Neuronal stem cell (in vitro differentiated cells): ENCODE data around the gene ZKSCAN1.
"Not testable (repeated sequence)": the region's sequence is repeated elsewhere in the genome, so short reads cannot be mapped to it uniquely, and the experiment has no call there.

ENCODE experiments used
- DNase-seq: peaks from one replicate; pipeline ENCODE4 v3.0.0-alpha.2; 2013; ENCODE audit warnings: low spot score
- H2AFZ ChIP-seq: one replicate; pipeline ENCODE4 v1.6.1; 2013; ENCODE audit warnings: mild to moderate bottlenecking, low read length, inconsistent platforms
- H2AK5ac ChIP-seq: 2 replicates; pipeline ENCODE4 v1.6.1; 2013; ENCODE audit warnings: low read depth, mild to moderate bottlenecking, inconsistent platforms, low read length, moderate library complexity, mixed read lengths
- H2BK120ac ChIP-seq: 2 replicates; pipeline ENCODE4 v1.6.1; 2013; ENCODE audit warnings: low read depth, mild to moderate bottlenecking, inconsistent platforms, low read length, moderate library complexity, mixed read lengths
- H2BK12ac ChIP-seq: one replicate; pipeline ENCODE4 v1.6.1; 2013; ENCODE audit warnings: low read length, inconsistent platforms
- H2BK15ac ChIP-seq: 2 replicates; pipeline ENCODE4 v1.6.1; 2013; ENCODE audit warnings: mild to moderate bottlenecking, low read length, inconsistent platforms, mixed read lengths
- H2BK5ac ChIP-seq: one replicate; pipeline ENCODE4 v1.6.1; 2013; ENCODE audit warnings: inconsistent platforms, mild to moderate bottlenecking, low read length, moderate library complexity
- H3K14ac ChIP-seq: one replicate; pipeline ENCODE4 v1.6.1; 2013; ENCODE audit warnings: low read length, inconsistent platforms
- H3K18ac ChIP-seq: 2 replicates; pipeline ENCODE4 v1.6.1; 2013; ENCODE audit warnings: low read length, inconsistent platforms
- H3K23ac ChIP-seq: 2 replicates; pipeline ENCODE4 v1.6.1; 2013; ENCODE audit warnings: low read depth, mild to moderate bottlenecking, mixed read lengths, low read length, inconsistent platforms; ENCODE audit not compliant: poor library complexity
- H3K27ac ChIP-seq: replicated peaks from 3 replicates; pipeline ENCODE4 v1.5.1; 2013; ENCODE audit warnings: low read length, inconsistent platforms
- H3K27me3 ChIP-seq, 3 experiments: 2 replicates each; pipeline ENCODE4 v1.6.1; 2013; ENCODE audit warnings: low read length in 3 of 3, mild to moderate bottlenecking in 2 of 3, inconsistent platforms in 1 of 3, low read depth in 1 of 3, mixed read lengths in 1 of 3, moderate library complexity in 1 of 3; ENCODE audit not compliant: control insufficient read depth in 3 of 3, insufficient read depth in 3 of 3
- H3K36me3 ChIP-seq, 2 donors: replicated peaks in 1 of 2; 2 replicates each; pipeline ENCODE4 v1.6.1; 2013; ENCODE audit warnings: low read length in 2 of 2; ENCODE audit not compliant: control insufficient read depth in 2 of 2, insufficient read depth in 2 of 2
- H3K4ac ChIP-seq: 2 replicates; pipeline ENCODE4 v1.6.1; 2013; ENCODE audit warnings: inconsistent platforms, mild to moderate bottlenecking, low read length, moderate library complexity
- H3K4me1 ChIP-seq, 2 donors: 1 replicate in 1 of 2; 2 replicates in 1 of 2; pipeline ENCODE4 v1.6.1; 2013; ENCODE audit warnings: low read length in 2 of 2, low read depth in 1 of 2; ENCODE audit not compliant: control insufficient read depth in 2 of 2, insufficient read depth in 1 of 2
- H3K4me2 ChIP-seq: one replicate; pipeline ENCODE4 v1.6.1; 2013; ENCODE audit warnings: mild to moderate bottlenecking, low read length, inconsistent platforms; ENCODE audit not compliant: insufficient read depth, poor library complexity, severe bottlenecking
- H3K4me3 ChIP-seq, 2 donors: 2 replicates each; pipeline ENCODE4 v1.5.1; 2013; ENCODE audit warnings: low read length in 2 of 2, mild to moderate bottlenecking in 2 of 2, inconsistent platforms in 1 of 2, moderate library complexity in 1 of 2
- H3K79me1 ChIP-seq: one replicate; pipeline ENCODE4 v1.6.1; 2013; ENCODE audit warnings: low read depth, mild to moderate bottlenecking, inconsistent platforms, low read length, moderate library complexity
- H3K9ac ChIP-seq: one replicate; pipeline ENCODE4 v1.6.1; 2013; ENCODE audit warnings: mild to moderate bottlenecking, low read depth, low read length, inconsistent platforms; ENCODE audit not compliant: poor library complexity
- H3K9me3 ChIP-seq, 2 donors: replicated peaks in 1 of 2; 2 replicates each; pipeline versions ENCODE3 to v1.6.1; 2013; ENCODE audit warnings: low read length in 2 of 2, mild to moderate bottlenecking in 2 of 2, inconsistent platforms in 1 of 2, low read depth in 1 of 2, mixed read lengths in 1 of 2, moderate library complexity in 1 of 2; ENCODE audit not compliant: control insufficient read depth in 2 of 2, insufficient read depth in 1 of 2
- H4K8ac ChIP-seq: one replicate; pipeline ENCODE4 v1.6.1; 2013; ENCODE audit warnings: low read depth, mild to moderate bottlenecking, inconsistent platforms, low read length, moderate library complexity
- H4K91ac ChIP-seq: one replicate; pipeline ENCODE4 v1.6.1; 2013; ENCODE audit warnings: low read length, low read depth, mild to moderate bottlenecking, inconsistent platforms; ENCODE audit not compliant: poor library complexity
- WGBS, 2 donors: extraction: QIAGEN DNeasy Blood & Tissue Kit; methylation state at CpG; one replicate each; pipeline ENCODE4 v1.1.7; 2013; ENCODE audit warnings: missing lambda C conversion rate in 2 of 2, mixed read lengths in 1 of 2; ENCODE audit not compliant: insufficient read length in 2 of 2, insufficient replicate concordance in 1 of 2; ENCODE audit errors: extremely low coverage in 2 of 2; 5-methylcytosine and 5-hydroxymethylcytosine counted together

Gene ZKSCAN1

GRCh38 chr7:100009952-100010351 lies 5.4 kb upstream of the ZKSCAN1 start:
- H3K4me1 ChIP-seq, H4K8ac ChIP-seq, H3K27me3 ChIP-seq, H4K91ac ChIP-seq, H3K79me1 ChIP-seq, H3K27ac ChIP-seq, H2BK15ac ChIP-seq, H2BK12ac ChIP-seq, H2BK5ac ChIP-seq, H3K4ac ChIP-seq, H3K9ac ChIP-seq, H3K14ac ChIP-seq, H3K9me3 ChIP-seq, H3K18ac ChIP-seq, H3K36me3 ChIP-seq, H3K23ac ChIP-seq, H2AFZ ChIP-seq, H3K4me2 ChIP-seq, H2AK5ac ChIP-seq, H2BK120ac ChIP-seq, DNase-seq: not testable (repeated sequence)
- no CpG with 5 or more reads among the region's 8 CpGs for WGBS, 2 donors
- H3K4me3 ChIP-seq: peak overlapping the region in 1 of 2 donors; percentile 9

DNA sequence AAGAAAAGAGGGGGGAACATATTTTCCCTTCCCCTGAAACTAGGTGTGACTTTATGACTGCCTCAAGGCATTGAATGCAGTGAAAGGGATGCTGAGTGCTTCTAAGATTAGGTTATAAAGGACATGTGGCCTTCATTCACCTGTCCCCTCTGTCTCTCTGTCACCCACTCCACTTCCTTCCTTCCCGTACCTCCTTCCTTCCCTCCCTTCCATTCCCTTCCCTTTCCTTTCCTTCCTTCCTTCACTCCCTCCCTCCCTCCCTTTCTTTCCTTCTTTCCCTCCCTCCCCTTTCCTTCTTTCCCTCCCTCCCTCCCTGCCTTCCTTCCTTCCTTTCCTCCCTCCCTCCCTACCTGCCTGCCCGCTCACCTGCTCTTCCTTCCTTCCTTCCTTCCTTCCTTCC lies 4.5 kb upstream of the ZKSCAN1 start:
- Histone ChIP-seq H2BK15ac (no peak overlapping the region), H4K91ac (no peak overlapping the region), H2BK120ac (no peak overlapping the region), H3K79me1 (peaks cover 2% of the 10 kb centered on the region), H2BK12ac (no peak overlapping the region), H3K36me3 (no peaks in the 10 kb centered on the region), H3K4ac (no peak overlapping the region), H3K27ac (no peak overlapping the region), H3K4me1 (peaks cover 0 to 3% of the 10 kb centered on the region in 2 donors), H3K27me3 (peaks cover 0 to 7% (median 0%) of the 10 kb centered on the region in 3 experiments), H3K9me3 (no peaks in the 10 kb centered on the region), H2AFZ (no peak overlapping the region), H3K9ac (no peak overlapping the region), H3K4me3 (no peak overlapping the region), H2AK5ac (no peak overlapping the region), H3K23ac (no peak overlapping the region), H4K8ac (no peak overlapping the region), H3K18ac (no peak overlapping the region), H2BK5ac (no peak overlapping the region), H3K4me2 (no peak overlapping the region), H3K14ac (no peak overlapping the region)
- WGBS, 2 donors: 92% methylated on average over 1 of the region's 2 CpGs; no CpG with 5 or more reads in 1 of the 2 donors
- DNase-seq: no peak

- H2AK5ac ChIP-seq: no peak overlapping the region
- H3K4me2 ChIP-seq: no peak overlapping the region
- no peak overlapping the region for H3K27ac ChIP-seq
- peak overlapping the region; percentile 12 for H2AFZ ChIP-seq
- no peak overlapping the region for H3K4me3 ChIP-seq
- H3K4me1 ChIP-seq: peaks cover 2 to 3% of the 10 kb centered on the region in 2 donors
- no peak overlapping the region for H3K18ac ChIP-seq
- no peak overlapping the region for H2BK120ac ChIP-seq
- peaks cover 5% of the 10 kb centered on the region for H3K79me1 ChIP-seq
- H3K14ac ChIP-seq: no peak overlapping the region
- no peak overlapping the region for H3K4ac ChIP-seq
- no peak overlapping the region for H3K9ac ChIP-seq
- H2BK15ac ChIP-seq: no peak overlapping the region
- DNase-seq: no peak
- no peak overlapping the region for H3K23ac ChIP-seq
- peaks cover 0 to 7% (median 0%) of the 10 kb centered on the region in 3 experiments for H3K27me3 ChIP-seq
- H2BK5ac ChIP-seq: no peak overlapping the region
- no peaks in the 10 kb centered on the region for H3K9me3 ChIP-seq
- no peak overlapping the region for H4K91ac ChIP-seq
- whole genome bisulfite sequencing, 2 donors: no CpG with 5 or more reads among the region's 3 CpGs
- H3K36me3 ChIP-seq: no peaks in the 10 kb centered on the region
- no peak overlapping the region for H2BK12ac ChIP-seq
- H4K8ac ChIP-seq: no peak overlapping the region
These were observed 3.9 kb upstream of the ZKSCAN1 start for GRCh38 chr7:100011516-100011915.

- H2BK15ac ChIP-seq, H3K27ac ChIP-seq, H3K4me3 ChIP-seq, DNase-seq, H3K79me1 ChIP-seq, H4K91ac ChIP-seq, H3K14ac ChIP-seq, H2BK12ac ChIP-seq, H3K18ac ChIP-seq, H3K4ac ChIP-seq, H3K9ac ChIP-seq, H3K4me2 ChIP-seq, H2BK5ac ChIP-seq, H2BK120ac ChIP-seq, H4K8ac ChIP-seq, H3K4me1 ChIP-seq, H2AFZ ChIP-seq, H2AK5ac ChIP-seq, H3K36me3 ChIP-seq, H3K9me3 ChIP-seq, H3K27me3 ChIP-seq, H3K23ac ChIP-seq: not testable (repeated sequence)
- no CpG with 5 or more reads among the region's 14 CpGs for WGBS, 2 donors
These were observed 2.7 kb upstream of the ZKSCAN1 start for GRCh38 chr7:100012385-100013327.
